NOMO-1 treated with dmso at 0.1 percent for 144 hours (cell line): Measurements from ENCODE around the gene KRT15.

Source experiments
- DNase-seq: peaks from one replicate; lab custom pipeline; 2025; ENCODE audit not compliant: unreplicated experiment; lab: John Stamatoyannopoulos, UW

Gene KRT15

DNA sequence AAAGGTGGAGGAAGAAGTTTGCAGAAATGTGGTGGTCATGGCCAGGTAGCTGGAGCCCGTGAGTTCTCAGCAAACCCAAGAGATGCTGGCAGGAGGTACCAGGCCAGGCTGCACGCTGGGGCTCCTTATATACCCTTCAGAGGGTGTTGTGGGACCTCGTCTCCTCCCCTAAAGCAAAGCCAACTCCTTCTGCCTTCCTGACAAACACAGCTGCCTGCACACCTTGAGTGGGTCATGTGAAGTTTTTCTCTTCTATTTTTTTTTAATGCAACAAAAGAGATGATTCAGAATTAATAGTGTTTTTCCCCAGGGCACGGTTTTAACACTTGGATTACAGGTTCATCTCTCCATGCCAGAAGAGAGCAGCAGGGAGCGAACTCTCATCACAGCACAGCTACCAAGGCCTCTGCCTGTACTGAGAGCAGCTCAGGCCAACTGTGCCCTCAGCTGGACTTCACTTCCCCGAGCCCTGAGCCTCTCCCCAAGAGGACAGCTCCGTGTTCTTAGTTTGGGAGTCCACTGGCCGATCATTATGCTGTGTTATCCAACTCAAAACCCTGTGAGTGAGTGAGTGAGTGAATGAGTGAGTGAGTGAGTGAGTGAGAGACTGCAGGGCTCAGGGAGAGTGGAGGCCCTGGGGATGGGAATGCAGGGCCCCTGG, at the start of gene KRT15:
TSS of gene KRT15 (minus strand) at position 102 of the 661 bp plus-strand sequence. CDS start at position 39, 63 bp downstream.
- no peak for DNase-seq

DNA sequence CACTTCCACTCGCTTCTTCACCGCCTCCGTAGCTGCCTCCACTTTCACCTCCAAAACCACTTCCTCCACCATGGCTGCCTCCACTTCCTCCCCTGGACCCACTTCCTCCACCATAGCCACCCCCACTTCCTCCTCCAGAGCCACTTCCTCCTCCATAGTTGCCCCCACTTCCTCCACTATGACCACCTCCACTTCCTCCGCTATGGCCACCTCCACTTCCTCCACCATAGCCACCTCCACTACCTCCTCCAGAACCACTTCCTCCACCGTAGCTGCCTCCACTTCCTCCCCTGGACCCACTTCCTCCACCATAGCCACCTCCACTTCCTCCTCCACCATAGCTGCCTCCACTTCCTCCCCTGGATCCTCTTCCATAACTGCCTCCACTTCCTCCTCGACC, 48.6 kb upstream of the KRT15 start:
- no peak for DNase-seq

DNA sequence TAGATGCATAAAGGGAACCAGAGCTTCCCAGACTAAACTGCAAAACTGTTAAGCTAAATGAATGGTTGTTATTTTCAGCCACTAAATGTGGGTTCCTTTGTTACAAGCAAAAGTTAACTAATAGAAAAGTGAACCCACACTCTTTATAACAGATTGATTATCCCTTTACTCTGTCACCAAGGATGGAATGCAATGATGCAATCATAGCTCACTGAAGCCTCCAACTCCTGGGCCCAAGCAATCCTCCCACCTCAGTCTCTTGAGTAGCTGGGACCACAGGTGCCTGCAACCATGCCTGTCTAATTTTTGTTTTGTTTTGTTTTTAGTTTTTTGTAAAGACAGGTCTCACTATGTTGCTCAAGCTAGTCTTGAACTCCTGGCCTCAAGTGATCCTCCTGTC, 46.6 kb upstream of the KRT15 start:
- no peak for DNase-seq

DNA sequence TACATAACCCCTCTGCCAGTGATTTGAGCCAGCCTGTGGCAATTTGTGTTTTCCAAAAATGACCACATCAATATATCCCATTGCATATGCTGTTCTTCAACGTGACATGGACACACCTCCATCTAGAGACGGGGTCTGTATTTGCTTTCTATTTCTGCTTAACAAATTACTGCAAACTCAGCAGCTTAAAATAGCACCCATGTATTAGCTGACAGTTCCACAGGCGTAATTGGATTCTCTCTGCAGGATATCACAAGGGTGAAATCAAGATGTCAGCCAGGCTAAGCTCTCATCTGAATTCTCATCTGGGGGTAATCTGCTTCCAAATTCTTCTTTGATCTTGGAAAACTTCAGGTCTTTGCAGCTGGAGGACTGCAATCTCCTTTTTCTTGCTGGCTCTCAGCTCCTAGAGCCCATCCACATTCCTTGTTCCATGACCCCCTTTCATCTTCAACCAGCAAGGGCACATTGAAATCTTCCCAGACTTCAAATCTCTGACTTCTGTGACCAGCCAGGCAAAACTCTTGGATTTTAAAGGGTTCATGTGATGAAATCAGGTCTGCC, 45.0 kb upstream of the KRT15 start:
- no peak for DNase-seq

DNA sequence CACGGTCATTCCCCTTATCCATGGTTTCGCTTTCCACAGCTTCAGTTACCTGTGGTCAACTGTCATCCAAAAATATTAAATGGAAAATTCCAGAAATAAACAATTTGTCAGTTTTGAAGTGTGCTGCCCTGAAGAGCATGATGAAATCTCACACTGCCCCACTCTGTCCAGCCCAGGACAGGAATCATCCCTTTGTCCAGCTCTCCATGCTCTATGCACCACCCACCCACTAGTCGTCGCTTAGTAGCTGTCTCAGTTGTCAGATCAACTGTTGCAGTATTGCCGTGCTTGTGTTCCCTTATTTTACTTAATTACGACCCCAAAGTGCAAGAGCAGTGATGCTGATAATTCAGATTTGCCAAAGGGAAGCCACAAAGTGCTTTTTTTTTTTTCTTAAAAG, 42.9 kb upstream of the KRT15 start:
- no peak for DNase-seq

DNA sequence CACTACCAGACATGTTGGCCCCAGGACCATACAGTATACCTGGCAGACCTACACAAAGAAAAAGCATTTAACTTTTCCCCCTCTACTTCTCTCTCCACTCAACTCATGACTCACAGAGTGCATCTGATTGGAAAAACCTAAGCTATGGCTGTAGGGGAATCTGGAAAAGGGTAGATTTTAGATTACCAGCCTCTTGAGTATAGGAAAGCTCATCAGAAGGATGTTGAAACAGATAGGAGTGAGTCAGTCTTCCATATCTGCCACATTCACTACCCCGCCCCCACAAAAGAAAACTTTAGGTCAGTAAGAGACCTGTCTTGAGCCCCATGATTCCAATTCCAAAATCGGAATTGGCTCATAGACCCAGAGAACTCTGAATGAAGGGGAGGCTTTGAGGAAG, 40.9 kb upstream of the KRT15 start:
- DNase-seq, result no peak

DNA sequence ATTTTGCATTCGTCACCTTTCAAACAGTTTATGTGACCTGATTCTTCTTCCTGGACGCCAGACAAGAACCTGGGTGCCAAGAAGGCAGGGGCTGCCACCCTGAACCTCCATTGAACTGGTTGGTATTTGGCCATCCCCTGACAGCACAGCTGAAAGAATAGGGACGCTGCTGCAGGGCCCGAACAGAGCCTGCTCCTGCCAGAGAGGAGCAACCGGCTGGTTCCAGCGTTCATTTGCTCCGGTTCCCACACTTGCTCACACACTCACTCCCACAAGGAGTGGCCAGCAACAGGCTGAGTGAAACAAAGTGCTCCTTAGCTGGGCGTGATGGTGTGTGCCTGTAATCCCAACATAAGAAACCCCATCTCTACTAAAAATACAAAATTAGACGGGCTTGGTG, 38.2 kb upstream of the KRT15 start:
- no peak for DNase-seq

DNA sequence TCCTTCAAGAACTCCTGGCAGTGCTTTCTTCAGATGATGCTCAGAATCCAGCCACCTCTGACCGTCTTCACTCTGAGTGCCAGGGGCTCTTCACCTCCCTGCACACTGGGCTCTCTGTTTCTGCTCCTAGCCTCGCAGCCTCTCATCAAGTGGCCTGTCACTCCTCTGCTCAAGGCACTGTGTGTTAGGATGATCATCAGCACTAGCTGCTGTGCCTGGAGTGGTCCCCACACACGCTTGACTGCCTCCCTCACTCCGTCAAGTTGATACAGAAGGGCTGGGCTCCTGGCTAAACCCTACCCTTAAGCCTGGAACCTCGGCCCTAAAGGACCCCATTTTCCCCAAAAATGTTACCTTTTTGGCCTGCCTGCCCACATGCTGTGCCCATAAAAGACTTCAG, 37.6 kb upstream of the KRT15 start:
- no peak for DNase-seq

DNA sequence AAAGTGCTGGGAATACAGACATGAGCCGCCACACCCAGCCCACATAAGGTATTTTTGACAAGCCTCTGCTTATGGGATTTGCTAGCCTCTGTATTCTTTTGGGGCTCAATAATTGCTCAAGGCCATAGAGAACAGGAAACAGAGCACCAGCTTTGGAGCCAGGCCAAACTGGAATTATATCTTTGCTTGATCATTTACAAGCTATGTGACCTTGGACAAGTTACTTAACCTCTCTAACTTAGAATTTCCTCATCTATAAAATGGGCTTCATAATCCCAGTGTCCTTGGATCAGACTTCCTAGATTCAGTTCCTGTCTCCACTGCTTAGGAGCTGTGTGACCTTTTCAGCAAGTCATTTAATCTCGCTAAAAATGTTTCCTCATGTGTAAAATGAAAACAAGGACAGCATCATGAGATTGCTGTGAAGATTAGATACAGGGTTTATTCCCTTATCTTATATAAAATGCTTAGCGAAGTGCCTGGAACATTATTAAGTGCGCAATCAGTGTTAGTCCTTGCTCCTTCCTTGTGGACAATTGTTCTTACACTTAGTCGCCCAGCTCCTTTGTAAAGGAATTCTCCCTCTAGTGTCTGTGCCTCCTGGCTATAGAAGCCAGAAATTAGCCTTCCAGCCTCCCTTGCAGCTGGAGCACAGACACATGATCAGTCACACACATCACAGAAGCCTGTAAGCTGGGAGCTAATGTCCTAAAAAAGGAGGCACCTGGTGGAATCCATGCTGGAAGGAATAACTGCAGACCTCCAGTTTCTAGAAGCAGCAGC, 36.6 kb upstream of the KRT15 start:
- DNase-seq, result no peak

DNA sequence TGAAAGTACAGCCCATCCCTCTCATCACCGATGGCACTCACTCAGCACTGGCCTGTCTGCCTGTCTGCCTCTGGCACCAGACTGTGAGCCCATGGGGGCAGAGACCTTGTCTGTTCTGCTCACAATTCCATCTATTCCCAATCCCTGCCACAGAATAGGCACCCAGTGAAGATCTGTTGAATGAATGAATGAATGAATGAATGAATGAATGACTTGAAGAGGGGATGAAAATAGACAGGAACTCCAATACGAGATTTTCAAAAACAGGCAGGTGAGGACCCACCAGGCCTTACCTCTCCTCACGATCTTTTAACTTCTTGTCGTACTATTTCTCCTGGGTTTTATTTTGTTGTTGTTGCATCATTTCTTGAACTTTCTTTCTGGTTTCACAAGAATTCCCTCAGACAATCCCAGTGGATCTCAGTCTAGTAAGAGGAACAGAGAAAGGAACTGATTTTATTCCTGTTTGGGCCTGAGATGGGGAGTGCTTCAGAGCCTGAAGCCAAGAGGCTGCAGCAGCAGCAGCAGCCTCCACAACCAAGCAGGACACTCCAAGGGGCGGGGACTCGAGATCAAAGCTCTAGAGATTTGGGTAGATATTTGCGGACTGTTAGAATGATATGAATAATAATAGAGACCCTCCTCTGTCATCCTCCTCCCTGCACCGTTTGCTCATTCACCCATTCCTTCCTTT, 35.4 kb upstream of the KRT15 start:
- DNase-seq, result no peak

DNA sequence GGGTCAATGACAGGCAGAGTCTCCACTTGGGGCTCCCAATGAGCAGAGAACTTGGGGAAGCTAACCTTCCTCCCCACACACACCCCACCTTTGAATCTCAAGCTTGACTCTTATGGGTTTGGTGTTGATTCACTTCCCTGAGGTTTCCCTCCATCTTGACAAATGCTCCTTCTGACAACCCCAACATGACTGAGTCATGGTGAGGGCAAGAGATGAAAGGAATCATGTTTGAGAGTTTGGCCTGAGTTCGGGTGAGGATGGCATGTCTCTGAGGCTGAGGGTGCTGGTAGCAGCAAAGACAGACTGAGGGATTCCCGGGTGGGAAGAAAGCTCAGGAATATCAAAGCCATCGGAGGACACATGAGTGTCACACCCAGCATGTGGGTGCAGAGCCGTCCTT, 34.5 kb upstream of the KRT15 start:
- DNase-seq, result no peak

DNA sequence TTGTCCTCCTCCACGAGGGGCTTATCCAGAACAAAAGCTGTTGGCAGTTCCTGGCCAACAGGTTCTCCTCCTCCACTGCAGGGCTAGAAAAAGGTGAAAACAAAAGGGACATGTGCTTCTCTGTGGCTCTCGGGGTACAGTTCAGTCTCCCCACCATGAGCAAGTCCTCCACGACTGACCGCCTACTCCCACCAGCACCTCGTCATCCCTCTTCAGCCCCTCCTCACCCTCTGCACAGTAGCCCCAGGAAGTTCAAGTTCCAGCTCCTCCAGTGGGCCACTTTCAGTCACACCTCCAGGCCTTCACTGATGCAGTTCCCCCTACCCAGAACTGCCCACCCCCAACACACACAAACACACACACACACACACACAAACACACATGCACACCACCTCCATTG, 33.8 kb upstream of the KRT15 start:
- DNase-seq, result no peak

DNA sequence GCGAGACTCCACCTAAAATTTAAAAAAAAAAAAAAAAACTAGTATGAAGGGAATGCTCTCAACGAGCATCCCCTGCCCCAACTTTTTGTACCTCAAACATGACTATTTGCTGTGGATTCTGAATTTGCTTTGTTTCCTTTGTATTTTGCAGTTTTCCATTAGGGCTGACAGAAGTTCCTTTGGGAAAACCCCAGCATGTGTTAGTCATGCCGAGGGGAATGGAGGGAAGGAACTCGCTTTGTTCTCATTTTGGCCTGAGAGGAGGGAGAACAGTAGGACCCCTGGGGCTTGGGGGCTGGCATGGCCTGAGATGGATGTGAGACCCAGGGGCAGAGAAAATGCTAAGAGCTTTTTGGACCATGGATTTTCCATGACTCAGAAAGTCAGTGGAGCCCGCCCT, 32.7 kb upstream of the KRT15 start:
- no peak for DNase-seq

DNA sequence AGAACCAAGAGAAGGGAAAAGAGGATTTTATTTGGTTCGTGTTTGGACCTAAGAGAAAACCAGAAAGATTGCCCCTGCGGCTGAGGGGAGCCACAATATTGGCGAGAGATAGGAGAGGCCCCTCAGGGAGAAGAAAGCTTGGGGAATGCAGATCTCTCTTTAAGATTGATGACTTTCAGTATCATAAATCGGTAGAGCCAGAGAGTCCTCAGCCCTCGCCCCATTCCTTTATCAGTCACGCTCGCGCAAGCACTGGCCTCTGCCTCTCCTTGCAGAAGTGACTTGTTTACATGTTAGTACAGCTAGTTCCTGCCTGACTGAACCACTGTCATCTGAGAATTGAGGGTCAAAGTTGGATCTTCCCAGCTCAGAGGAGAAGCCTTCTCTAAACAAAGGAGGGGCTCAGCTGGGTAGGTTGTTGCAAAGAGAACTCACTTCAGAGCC, 30.9 kb upstream of the KRT15 start:
- DNase-seq, result no peak

DNA sequence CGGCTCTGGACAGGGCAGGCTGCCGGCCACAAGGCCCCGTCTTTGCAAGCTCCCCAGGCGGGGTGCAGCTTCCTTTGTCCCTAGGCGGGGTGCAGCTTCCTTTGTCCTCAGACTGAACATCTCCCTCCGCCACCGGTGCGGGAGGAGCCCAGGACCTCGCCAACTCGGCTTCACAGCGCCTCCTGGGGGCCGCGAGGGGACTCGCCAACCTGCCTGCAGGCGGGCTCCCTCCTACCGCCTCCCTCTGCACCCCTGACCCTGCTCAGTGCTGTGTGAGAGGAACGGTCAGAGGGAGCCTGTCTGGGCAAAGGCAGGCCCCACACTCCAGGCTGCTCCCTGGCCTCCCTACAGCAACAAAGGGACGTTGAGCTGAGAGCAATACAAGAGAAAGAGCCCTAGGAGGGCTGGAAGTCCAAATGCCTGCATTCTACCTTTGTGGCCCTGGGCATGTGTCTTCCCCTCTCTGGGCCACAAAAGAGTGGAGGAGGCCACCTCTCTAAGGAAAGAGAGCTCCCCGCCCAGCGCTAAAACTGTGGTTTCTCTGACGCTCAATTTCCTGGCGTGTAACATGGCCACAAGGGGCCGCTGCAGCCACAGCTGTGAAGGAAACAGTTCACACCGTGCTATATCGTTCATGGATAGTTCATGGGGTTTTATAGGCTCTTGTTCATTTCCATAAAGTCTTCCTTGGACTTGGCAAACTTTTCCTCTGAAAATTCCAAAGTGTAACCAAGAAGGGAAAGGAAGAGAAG, 30.3 kb upstream of the KRT15 start:
- DNase-seq, result peak; percentile 68

DNA sequence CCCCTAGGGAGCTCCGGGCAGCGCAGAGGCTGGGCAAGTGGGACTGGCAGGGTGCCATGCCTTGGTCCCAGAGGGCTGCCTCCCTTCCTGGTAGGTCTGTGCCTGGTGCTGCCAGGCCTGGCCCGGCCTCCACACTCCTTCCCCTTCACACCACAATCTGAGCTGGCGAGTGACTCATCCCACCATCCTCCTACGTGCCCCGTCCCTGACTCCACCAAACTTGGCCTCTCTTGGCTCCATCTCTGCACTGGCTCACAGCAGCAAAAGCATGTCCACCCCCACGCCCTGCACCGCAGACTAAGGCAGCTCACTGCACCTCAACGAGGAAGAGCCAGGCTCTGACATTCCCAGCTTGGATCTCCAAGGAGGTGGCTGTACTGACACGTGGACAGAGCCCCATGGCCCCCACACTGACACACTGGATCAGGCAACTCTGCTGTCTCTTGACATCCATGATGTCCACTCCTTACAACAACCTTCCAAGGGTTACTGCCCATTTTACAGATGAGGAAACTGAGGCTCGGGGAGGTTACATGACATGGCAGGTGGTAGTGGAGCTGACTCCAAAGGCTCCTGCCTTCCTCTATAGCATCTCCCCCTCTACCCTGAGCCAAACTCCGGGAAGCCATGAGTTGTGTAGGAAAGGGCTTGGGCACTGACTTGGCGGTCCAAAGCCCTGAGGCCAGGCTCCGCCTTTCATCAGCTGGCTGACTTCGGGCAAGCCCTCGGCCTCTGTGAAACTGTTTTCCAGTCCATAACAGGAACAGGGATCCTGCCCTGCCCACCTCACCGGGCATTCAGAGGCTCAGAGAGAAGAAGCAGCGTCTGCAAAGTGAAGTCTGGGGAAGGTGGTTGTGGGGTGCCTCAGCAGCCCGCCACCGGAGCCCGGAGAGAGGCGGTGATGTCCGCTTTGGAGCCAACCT, 29.5 kb upstream of the KRT15 start:
- DNase-seq, result peak; percentile 43

DNA sequence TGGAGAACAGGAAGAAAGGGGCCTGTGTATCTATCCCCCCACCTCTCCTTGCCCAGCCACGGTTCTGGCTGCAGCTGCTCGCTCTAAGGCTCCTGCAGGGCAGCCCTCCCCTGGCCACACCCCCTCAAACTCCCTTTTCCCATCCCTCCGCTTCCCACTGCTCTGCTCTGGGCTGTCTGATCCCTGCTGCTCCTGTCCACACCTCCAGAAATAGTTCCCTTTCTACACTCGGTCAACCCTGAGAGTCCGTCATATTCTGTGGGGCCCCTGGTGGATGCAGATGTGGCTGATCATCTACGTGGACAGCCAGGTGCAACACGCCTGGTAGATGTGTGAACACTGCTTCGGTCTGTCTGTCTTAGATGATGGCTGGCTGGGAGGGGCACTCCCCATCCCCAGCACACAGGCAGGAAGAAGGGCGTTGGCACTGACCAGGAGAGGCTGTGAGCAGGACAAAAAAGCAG, 28.7 kb upstream of the KRT15 start:
- DNase-seq, result no peak

DNA sequence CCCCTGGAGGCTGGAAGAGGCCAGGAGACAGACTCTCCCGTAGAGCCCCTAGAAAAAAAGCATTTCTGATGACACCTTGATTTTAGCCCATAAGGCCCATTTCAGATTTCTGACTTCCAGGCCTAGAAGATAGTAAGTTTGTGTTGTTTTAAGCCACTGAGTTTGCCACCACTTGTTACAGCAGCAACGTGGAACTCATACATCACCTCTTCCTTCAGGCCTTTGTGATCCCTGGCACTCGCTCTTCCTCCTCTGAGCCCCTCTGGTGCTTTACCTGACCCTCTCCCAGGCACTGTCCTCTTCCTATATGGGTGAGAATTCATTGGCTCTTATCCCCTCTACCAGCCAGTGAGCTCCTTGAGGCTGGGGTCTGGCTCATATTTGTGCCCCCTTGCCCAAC, 28.1 kb upstream of the KRT15 start:
- no peak for DNase-seq

DNA sequence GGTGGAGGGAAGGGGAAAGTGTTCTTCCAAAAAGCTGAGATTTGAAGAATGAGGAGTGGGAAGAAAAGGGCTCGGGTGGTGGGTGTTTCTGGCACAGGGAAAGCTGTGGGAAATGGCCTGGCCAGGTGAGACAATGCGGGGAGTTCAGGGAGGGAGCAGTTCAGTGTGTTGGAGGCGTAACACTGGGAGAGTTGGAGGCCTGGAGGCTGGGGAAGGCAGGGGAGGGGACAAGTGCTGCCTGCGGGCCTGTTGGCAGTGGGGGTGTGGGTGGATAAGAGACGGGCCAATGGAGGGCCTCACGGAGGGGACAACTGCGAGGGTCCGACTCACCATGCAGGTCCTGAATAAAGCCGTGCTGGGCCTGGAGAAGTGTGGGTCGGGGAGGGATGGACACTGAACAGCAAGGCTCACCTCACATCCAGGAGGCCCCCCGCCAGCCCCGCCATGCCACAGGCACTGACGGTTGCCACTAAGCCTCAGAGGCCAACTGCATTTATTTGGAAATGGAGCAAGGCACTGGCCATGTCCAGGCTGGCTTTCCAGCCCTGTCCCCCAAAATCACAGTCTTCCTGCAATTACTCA, 27.2 kb upstream of the KRT15 start:
- no peak for DNase-seq

DNA sequence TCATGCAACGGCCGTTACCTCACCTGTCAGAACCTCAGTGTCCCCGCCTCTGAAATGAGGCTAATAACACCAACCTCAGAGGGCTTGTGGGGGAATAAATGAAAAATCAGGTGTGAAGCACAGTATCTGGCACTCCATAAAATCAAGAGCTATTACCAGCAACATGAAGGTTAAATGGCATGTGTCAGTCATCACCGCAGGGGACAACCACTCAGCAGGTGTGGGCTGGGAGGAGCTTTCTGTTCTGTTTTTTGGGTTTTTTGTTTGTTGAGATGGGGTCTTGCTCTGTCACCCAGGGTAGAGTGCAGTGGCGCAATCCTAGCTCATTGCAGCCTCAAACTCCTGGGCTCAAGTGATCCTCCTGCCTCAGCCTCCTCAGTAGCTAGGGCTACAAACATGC, 26.2 kb upstream of the KRT15 start:
- no peak for DNase-seq
